ENCODE results near the gene ITPKC. TPM values are rescaled to one million over a fixed set of nuclear protein-coding genes. Genes with fewer than 3 reads are reported as not detected.

Gene ITPKC
- total RNA-seq, 4 donors from 2014 or later, result 14.7 to 56.1 (median 33.8) TPM

DNA sequence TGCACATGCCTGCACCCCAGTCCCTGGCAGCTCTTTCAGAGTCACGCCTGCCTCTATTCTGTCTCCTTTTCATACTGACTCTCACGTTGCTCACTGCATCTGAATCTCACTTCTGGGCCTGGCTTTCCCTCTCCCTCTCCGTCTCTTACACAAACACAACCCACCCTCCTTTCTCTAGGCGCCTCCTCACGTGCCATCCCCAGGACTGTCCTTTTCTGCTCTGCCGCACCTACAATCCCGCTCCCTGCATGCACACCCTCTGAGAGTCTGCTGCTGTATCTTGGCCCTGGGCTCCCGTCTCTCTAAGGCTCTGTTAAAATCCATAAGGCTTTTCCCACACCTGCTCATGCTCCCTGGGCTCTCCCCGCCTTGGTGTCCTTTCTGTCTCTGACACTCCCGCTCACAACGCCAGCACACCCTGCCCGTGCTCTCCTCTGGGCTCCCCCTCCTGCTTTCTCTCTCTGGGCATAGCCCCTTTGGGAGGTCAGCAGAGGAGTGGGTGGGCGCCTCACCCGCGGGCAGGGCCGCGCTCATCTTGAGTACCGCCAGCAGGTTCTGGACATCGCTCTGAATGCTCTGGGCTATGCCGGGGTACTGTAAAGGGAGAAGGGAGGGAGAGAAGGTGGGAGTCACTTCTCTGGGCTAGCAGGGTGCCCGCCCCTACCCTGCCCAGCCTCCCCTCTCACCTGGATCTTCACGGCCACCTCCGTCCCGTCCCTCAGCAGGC, 13.7 kb upstream of the ITPKC start:
- Histone ChIP-seq H3K4me3 (no peak overlapping the region), H3K4me1 (no peaks in the 10 kb centered on the region), H3K27me3 (no peaks in the 10 kb centered on the region), H3K9me3 (no peaks in the 10 kb centered on the region), H3K36me3 (peaks cover 0 to 20% (median 9%) of the 10 kb centered on the region in 4 donors), H3K27ac (peak overlapping the region in 2 of 4 donors; percentile 35 to 55)
- TF ChIP-seq POLR2AphosphoS5 (IDR thresholded peaks at IDR 0.05), result no peak
- intact Hi-C loops (cut with DNase I; ENCODE audit: low total_unique reads) (no loop called here), in situ Hi-C loops (cut with MboI; ENCODE audit: low pct_ligation_motif_present in 1 of 4, low pct_unique_long_range_greater_than_20kb in 1 of 4, low sequenced_read_pairs in 3 of 4) (loop anchor here in 1 of 4 donors (25.0 kb wide), 1 partner anchor 109 kb away; no protein-coding TSS in a partner anchor)
- WGBS, 2 donors (ENCODE audit: low coverage in 1 of 2), result 77 to 88% methylated on average over 4 to 24 of the region's 24 CpGs
- DNase-seq, result no peak

DNA sequence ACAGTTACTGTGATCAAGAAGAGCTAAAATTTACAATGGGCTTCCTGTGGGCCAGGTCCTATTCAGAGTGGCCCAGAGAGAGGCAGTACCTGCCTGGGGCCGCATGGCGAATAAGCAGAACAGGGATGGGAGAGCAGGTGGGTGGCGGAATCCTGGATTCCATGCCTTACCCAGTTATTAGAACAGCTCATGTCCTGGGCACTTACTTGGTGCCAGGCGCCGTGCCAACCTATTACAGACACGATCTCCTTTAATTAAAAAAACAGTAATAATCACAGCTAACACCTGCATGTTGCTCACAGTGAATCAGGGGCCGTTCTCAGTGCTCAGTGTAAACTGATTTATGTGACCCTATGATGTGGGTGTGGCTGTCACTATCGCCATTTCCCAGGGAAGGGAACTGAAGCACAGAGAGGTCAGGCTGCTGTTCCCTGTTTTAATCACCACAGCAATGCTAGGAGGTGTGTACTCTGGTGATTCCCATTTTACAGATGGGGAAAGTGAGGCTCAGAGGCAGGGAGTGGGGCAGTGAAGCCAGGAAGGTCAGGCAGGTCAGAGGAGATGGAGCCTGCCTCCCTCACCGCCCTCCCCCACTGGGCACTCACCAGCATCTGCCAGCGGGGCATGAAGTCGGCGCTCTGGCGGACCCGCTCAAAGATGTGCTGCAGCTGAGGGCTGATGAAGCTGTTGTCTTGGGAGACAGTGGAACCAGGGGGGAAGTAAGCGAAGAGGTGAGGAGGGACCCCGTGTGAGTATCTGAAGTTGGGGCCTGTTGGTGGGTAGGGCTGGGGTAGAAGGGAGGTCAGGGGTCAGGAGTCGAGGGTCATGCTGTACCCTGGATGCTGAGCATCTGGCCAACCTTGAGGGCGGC, 12.2 kb upstream of the ITPKC start:
- Histone ChIP-seq H3K4me3 (no peak overlapping the region), H3K36me3 (peaks cover 0 to 26% (median 13%) of the 10 kb centered on the region in 4 donors), H3K4me1 (no peaks in the 10 kb centered on the region), H3K27ac (no peak overlapping the region), H3K9me3 (no peaks in the 10 kb centered on the region), H3K27me3 (no peaks in the 10 kb centered on the region)
- DNase-seq, result no peak
- in situ Hi-C loops (cut with MboI; ENCODE audit: low pct_ligation_motif_present in 1 of 4, low pct_unique_long_range_greater_than_20kb in 1 of 4, low sequenced_read_pairs in 3 of 4) (loop anchor here in 1 of 4 donors (25.0 kb wide), 1 partner anchor 108 kb away; no protein-coding TSS in a partner anchor), intact Hi-C loops (cut with DNase I; ENCODE audit: low total_unique reads) (no loop called here)
- WGBS, 2 donors (ENCODE audit: low coverage in 1 of 2), result 91% methylated on average over 18 of the region's 18 CpGs; no CpG with 5 or more reads in 1 of the 2 donors
- TF ChIP-seq POLR2AphosphoS5 (IDR thresholded peaks at IDR 0.05), result no peak
- TF ChIP-seq EP300 (IDR thresholded peaks at IDR 0.05; ENCODE audit: low read depth), result no peak
- no peak for TF ChIP-seq POLR2A (IDR thresholded peaks at IDR 0.05)
- TF ChIP-seq, protein P1, sequence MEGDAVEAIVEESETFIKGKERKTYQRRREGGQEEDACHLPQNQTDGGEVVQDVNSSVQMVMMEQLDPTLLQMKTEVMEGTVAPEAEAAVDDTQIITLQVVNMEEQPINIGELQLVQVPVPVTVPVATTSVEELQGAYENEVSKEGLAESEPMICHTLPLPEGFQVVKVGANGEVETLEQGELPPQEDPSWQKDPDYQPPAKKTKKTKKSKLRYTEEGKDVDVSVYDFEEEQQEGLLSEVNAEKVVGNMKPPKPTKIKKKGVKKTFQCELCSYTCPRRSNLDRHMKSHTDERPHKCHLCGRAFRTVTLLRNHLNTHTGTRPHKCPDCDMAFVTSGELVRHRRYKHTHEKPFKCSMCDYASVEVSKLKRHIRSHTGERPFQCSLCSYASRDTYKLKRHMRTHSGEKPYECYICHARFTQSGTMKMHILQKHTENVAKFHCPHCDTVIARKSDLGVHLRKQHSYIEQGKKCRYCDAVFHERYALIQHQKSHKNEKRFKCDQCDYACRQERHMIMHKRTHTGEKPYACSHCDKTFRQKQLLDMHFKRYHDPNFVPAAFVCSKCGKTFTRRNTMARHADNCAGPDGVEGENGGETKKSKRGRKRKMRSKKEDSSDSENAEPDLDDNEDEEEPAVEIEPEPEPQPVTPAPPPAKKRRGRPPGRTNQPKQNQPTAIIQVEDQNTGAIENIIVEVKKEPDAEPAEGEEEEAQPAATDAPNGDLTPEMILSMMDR (IDR thresholded peaks at IDR 0.05), result no peak

DNA sequence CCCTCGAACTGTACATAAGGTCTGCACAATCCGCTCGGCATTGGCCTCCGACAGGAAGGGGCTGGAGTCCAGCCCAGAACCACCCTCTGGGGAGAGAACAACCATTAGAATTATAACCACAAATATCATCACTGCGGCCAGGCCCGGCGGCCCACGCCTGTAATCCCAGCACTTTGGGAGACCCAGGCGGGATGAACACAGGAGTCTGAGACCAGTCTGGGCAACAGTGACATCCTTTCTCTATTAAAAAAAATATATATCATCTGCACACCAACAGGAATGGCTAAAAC, 11.6 kb upstream of the ITPKC start:
- in situ Hi-C loops (cut with MboI; ENCODE audit: low pct_ligation_motif_present in 1 of 4, low pct_unique_long_range_greater_than_20kb in 1 of 4, low sequenced_read_pairs in 3 of 4), result loop anchor here in 1 of 4 donors (25.0 kb wide), 1 partner anchor 107 kb away; no protein-coding TSS in a partner anchor

DNA sequence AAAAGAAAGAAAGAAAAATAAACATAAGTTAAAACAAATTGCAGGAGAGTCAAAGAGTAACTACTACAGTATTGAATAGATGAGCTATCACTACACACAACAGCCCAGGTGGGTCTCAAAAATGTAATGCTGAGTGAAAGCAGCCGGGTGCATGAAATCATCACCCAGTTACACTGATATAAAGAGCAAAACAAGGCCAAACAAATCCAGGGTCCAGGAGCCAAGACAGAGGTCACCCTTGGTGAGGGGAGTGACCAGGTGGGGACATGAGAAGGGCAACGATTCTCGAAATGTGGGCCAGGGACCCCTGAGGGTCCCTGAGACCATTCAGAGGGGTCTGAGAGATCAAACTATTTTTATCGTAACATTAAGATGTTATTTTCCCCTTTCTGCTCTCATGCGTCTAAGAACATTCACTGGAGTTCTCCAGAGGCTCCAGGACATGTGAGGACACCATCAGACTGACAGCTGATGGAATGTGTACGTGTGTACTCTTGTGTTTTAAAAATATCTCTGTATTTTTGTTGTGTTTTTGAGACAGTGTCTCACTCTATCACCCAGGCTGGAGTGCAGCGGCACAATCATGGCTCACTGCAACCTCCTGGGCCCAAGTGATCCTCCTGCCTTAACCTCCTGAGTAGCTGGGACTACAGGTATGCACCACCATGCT, 10.8 kb upstream of the ITPKC start:
- TF ChIP-seq POLR2AphosphoS5 (IDR thresholded peaks at IDR 0.05), result no peak
- in situ Hi-C loops (cut with MboI; ENCODE audit: low pct_ligation_motif_present in 1 of 4, low pct_unique_long_range_greater_than_20kb in 1 of 4, low sequenced_read_pairs in 3 of 4) (loop anchor here in 1 of 4 donors (25.0 kb wide), 1 partner anchor 106 kb away; no protein-coding TSS in a partner anchor), intact Hi-C loops (cut with DNase I; ENCODE audit: low total_unique reads) (no loop called here)
- DNase-seq, result no peak
- Histone ChIP-seq H3K4me1 (no peaks in the 10 kb centered on the region), H3K27me3 (no peaks in the 10 kb centered on the region), H3K27ac (no peak overlapping the region), H3K4me3 (no peak overlapping the region), H3K36me3 (peaks cover 0 to 38% (median 13%) of the 10 kb centered on the region in 4 donors), H3K9me3 (no peaks in the 10 kb centered on the region)
- WGBS, 2 donors (ENCODE audit: low coverage in 1 of 2), result 54 to 91% methylated on average over 2 to 7 of the region's 7 CpGs

More for the DNA sequence above, 11.6 kb upstream of the ITPKC start:
- 95% methylated on average over 9 of the region's 9 CpGs; no CpG with 5 or more reads in 1 of the 2 donors for WGBS, 2 donors (ENCODE audit: low coverage in 1 of 2)
- Histone ChIP-seq H3K4me3 (no peak overlapping the region), H3K27ac (no peak overlapping the region), H3K27me3 (no peaks in the 10 kb centered on the region), H3K36me3 (peaks cover 0 to 32% (median 13%) of the 10 kb centered on the region in 4 donors), H3K9me3 (no peaks in the 10 kb centered on the region), H3K4me1 (no peaks in the 10 kb centered on the region)
- TF ChIP-seq, protein P1 (IDR thresholded peaks at IDR 0.05), result no peak
- TF ChIP-seq POLR2A (IDR thresholded peaks at IDR 0.05) (no peak), EP300 (IDR thresholded peaks at IDR 0.05; ENCODE audit: low read depth) (no peak), POLR2AphosphoS5 (IDR thresholded peaks at IDR 0.05) (no peak)
- DNase-seq, result no peak
- intact Hi-C loops (cut with DNase I; ENCODE audit: low total_unique reads), result no loop called here
